ENCODE data around the gene ABCA7.
"Not testable (repeated sequence)": the region's sequence is repeated elsewhere in the genome, so short reads cannot be mapped to it uniquely, and the experiment has no call there.

Gene ABCA7

GRCh38 chr19:1105873-1106840 is 66.2 kb downstream of the ABCA7 start:
- no peak for DNase-seq
- intact Hi-C loops (cut with DNase I): no loop called here

- intact Hi-C loops (cut with DNase I): no loop called here
Measured at GRCh38 chr19:1106841-1107660, 67.1 kb downstream of the ABCA7 start.

GRCh38 chr19:1107661-1108261 is 67.9 kb downstream of the ABCA7 start:
- intact Hi-C loops (cut with DNase I): no loop called here
- DNase-seq: no peak

More at GRCh38 chr19:1106841-1107660, 67.1 kb downstream of the ABCA7 start:
- no peak for DNase-seq

GRCh38 chr19:1108291-1109031 is 68.6 kb downstream of the ABCA7 start:
- DNase-seq: no peak
- intact Hi-C loops (cut with DNase I): no loop called here

- intact Hi-C loops (cut with DNase I): no loop called here
Measured at GRCh38 chr19:1109032-1109551, 69.2 kb downstream of the ABCA7 start.

GRCh38 chr19:1109697-1110671 is 70.1 kb downstream of the ABCA7 start:
- intact Hi-C loops (cut with DNase I): loop anchor here (5.0 kb wide), 1 partner anchor 82 kb away; no protein-coding TSS in a partner anchor
- DNase-seq: no peak

More at GRCh38 chr19:1109032-1109551, 69.2 kb downstream of the ABCA7 start:
- DNase-seq: no peak

- DNase-seq: no peak
Measured at GRCh38 chr19:1110809-1111640, 71.1 kb downstream of the ABCA7 start.

GRCh38 chr19:1111641-1112267 is 71.8 kb downstream of the ABCA7 start:
- intact Hi-C loops (cut with DNase I): loop anchor here (5.0 kb wide), 1 partner anchor 81 kb away; no protein-coding TSS in a partner anchor

More at GRCh38 chr19:1110809-1111640, 71.1 kb downstream of the ABCA7 start:
- intact Hi-C loops (cut with DNase I): loop anchor here (5.0 kb wide), 1 partner anchor 81 kb away; no protein-coding TSS in a partner anchor

GRCh38 chr19:1112268-1113029 is 72.5 kb downstream of the ABCA7 start:
- intact Hi-C loops (cut with DNase I): loop anchor here (5.0 kb wide), 1 partner anchor 80 kb away; no protein-coding TSS in a partner anchor
- DNase-seq: no peak

More at GRCh38 chr19:1111641-1112267, 71.8 kb downstream of the ABCA7 start:
- DNase-seq: no peak

GRCh38 chr19:1113030-1113985 is 73.4 kb downstream of the ABCA7 start:
- intact Hi-C loops (cut with DNase I): loop anchor here (5.0 kb wide), 1 partner anchor 79 kb away; no protein-coding TSS in a partner anchor
- DNase-seq: peak; percentile 90 to 98 (median 96)

GRCh38 chr19:1113986-1114483 is 74.1 kb downstream of the ABCA7 start:
- intact Hi-C loops (cut with DNase I): loop anchor here (5.0 kb wide), 1 partner anchor 78 kb away; no protein-coding TSS in a partner anchor
- no peak for DNase-seq

GRCh38 chr19:1114728-1115127 is 74.8 kb downstream of the ABCA7 start:
- not testable (repeated sequence) for DNase-seq
- intact Hi-C loops (cut with DNase I): loop anchor here (5.0 kb wide), 1 partner anchor 78 kb away; no protein-coding TSS in a partner anchor

All from head of caudate nucleus (tissue), 42 donors.